Neural progenitor cell (in vitro differentiated cells): ENCODE data around the gene RMI2. TPM values are rescaled to one million over a fixed set of nuclear protein-coding genes. Genes with fewer than 3 reads are reported as not detected.

Source experiments
- DNase-seq: peaks from one replicate; pipeline ENCODE4 v3.0.0-alpha.2; 2016; ENCODE audit warnings: low spot score
- H2AFZ ChIP-seq: fragments of 200-600 bp; sonication (generic); replicated peaks from 2 replicates; pipeline ENCODE4 v1.6.1; 2016; ENCODE audit warnings: antibody characterized with exemption
- H3F3A ChIP-seq: fragments of 200-600 bp; sonication (generic); 2 replicates; pipeline ENCODE4 v1.6.1; 2016; ENCODE audit warnings: antibody characterized with exemption, low read depth
- H3K27ac ChIP-seq: fragments of 200-600 bp; sonication (generic); 2 replicates; pipeline ENCODE4 v1.5.1; 2016; ENCODE audit warnings: mild to moderate bottlenecking
- H3K27me3 ChIP-seq: fragments of 200-600 bp; sonication (generic); 2 replicates; pipeline ENCODE4 v1.6.1; 2016; ENCODE audit warnings: mild to moderate bottlenecking, moderate library complexity
- H3K36me3 ChIP-seq: fragments of 200-600 bp; sonication (generic); 2 replicates; pipeline ENCODE4 v1.5.1; 2016
- H3K4me1 ChIP-seq: fragments of 200-600 bp; sonication (generic); 2 replicates; pipeline ENCODE4 v1.6.1; 2016; ENCODE audit warnings: mixed run types
- H3K4me2 ChIP-seq: fragments of 200-600 bp; sonication (generic); 2 replicates; pipeline ENCODE4 v1.6.1; 2016
- H3K4me3 ChIP-seq: fragments of 200-600 bp; sonication (generic); 2 replicates; pipeline ENCODE4 v1.5.1; 2016
- H3K79me2 ChIP-seq: fragments of 200-600 bp; sonication (generic); 2 replicates; pipeline ENCODE4 v1.6.1; 2016; ENCODE audit warnings: low read depth
- H3K9ac ChIP-seq: fragments of 200-600 bp; sonication (generic); 2 replicates; pipeline ENCODE4 v1.6.1; 2016
- H3K9me3 ChIP-seq: fragments of 200-600 bp; sonication (generic); 2 replicates; pipeline ENCODE4 v1.5.1; 2016; ENCODE audit warnings: low read depth
- H4K20me1 ChIP-seq: fragments of 200-600 bp; sonication (generic); 2 replicates; pipeline ENCODE4 v1.6.1; 2016; ENCODE audit warnings: low read depth
- H3K27ac Mint-ChIP-seq: 3 replicates; pipeline ENCODE4 v1.8.0; 2021; ENCODE audit warnings: mixed read lengths
- H3K27me3 Mint-ChIP-seq: 2 replicates; pipeline ENCODE4 v1.8.0; 2022; ENCODE audit warnings: low read depth, mild to moderate bottlenecking, inconsistent platforms, moderate library complexity, mixed read lengths; ENCODE audit not compliant: insufficient read depth
- H3K36me3 Mint-ChIP-seq: 3 replicates; pipeline ENCODE4 v1.8.0; 2021; ENCODE audit warnings: mixed read lengths
- H3K4me1 Mint-ChIP-seq: 3 replicates; pipeline ENCODE4 v1.8.0; 2021; ENCODE audit warnings: mixed read lengths
- H3K4me3 Mint-ChIP-seq: 3 replicates; pipeline ENCODE4 v1.8.0; 2021; ENCODE audit warnings: mild to moderate bottlenecking, moderate library complexity, mixed read lengths
- H3K9me3 Mint-ChIP-seq: 3 replicates; pipeline ENCODE4 v1.8.0; 2020; ENCODE audit warnings: mixed read lengths
- EZH2 ChIP-seq: fragments of 200-600 bp; sonication (generic); IDR thresholded peaks from 2 replicates; pipeline ENCODE4 v1.6.1; 2017; ENCODE audit warnings: antibody characterized with exemption, mild to moderate bottlenecking, moderate library complexity
- EZH2phosphoT487 ChIP-seq: fragments of 200-600 bp; sonication (generic); IDR thresholded peaks from 2 replicates; pipeline ENCODE4 v1.6.1; 2017; ENCODE audit warnings: antibody characterized with exemption
- total RNA-seq: library from RNA; depleted of rRNA; stranded (reverse); fragments of >200 nt; gene quantifications from 2 replicates; pipeline ENCODE4 v1.2.3, GENCODE V29; 2015; ENCODE audit warnings: low replicate concordance
- TF ChIP-seq, protein P1 (sequence below): fragments of 200-600 bp; sonication (generic); IDR thresholded peaks from 2 replicates; pipeline ENCODE4 v1.5.1; 2017; ENCODE audit warnings: antibody characterized with exemption, mild to moderate bottlenecking

RMI2 gene
- total RNA-seq, 1 donor from 2014 or later: 68.6 TPM

- Mint-ChIP-seq H3K27me3 (peaks cover 9% of the 10 kb centered on the region), H3K27ac (peak overlapping the region; percentile 7), H3K36me3 (no peaks in the 10 kb centered on the region), H3K4me1 (peaks cover 40% of the 10 kb centered on the region), H3K4me3 (no peak overlapping the region), H3K9me3 (no peaks in the 10 kb centered on the region)
- no peaks in the 10 kb centered on the region for H3K36me3 ChIP-seq
- no peaks in the 10 kb centered on the region for H4K20me1 ChIP-seq
- peaks cover 21% of the 10 kb centered on the region for H3K4me1 ChIP-seq
- no peak for DNase-seq
- H3K9me3 ChIP-seq: no peaks in the 10 kb centered on the region
- H3K4me2 ChIP-seq: no peak overlapping the region
- H3K4me3 ChIP-seq: no peak overlapping the region
- peaks cover 26% of the 10 kb centered on the region for H3F3A ChIP-seq
- no peak overlapping the region for H3K27ac ChIP-seq
- H3K79me2 ChIP-seq: no peaks in the 10 kb centered on the region
- H2AFZ ChIP-seq: no peak overlapping the region
- no peak overlapping the region for H3K9ac ChIP-seq
- H3K27me3 ChIP-seq: peaks cover 30% of the 10 kb centered on the region
- TF ChIP-seq EZH2 (no peak), EZH2phosphoT487 (no peak)
- TF ChIP-seq, protein P1, sequence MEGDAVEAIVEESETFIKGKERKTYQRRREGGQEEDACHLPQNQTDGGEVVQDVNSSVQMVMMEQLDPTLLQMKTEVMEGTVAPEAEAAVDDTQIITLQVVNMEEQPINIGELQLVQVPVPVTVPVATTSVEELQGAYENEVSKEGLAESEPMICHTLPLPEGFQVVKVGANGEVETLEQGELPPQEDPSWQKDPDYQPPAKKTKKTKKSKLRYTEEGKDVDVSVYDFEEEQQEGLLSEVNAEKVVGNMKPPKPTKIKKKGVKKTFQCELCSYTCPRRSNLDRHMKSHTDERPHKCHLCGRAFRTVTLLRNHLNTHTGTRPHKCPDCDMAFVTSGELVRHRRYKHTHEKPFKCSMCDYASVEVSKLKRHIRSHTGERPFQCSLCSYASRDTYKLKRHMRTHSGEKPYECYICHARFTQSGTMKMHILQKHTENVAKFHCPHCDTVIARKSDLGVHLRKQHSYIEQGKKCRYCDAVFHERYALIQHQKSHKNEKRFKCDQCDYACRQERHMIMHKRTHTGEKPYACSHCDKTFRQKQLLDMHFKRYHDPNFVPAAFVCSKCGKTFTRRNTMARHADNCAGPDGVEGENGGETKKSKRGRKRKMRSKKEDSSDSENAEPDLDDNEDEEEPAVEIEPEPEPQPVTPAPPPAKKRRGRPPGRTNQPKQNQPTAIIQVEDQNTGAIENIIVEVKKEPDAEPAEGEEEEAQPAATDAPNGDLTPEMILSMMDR: no peak
Observed at GRCh38 chr16:11312718-11313492, 32.4 kb upstream of the RMI2 start.

- H3K4me3 ChIP-seq: no peak overlapping the region
- TF ChIP-seq, protein P1: no peak
- no peak for TF ChIP-seq EZH2phosphoT487
- no peak for TF ChIP-seq EZH2
- H2AFZ ChIP-seq: no peak overlapping the region
- H3K9ac ChIP-seq: no peak overlapping the region
- no peaks in the 10 kb centered on the region for H3K79me2 ChIP-seq
- H3K27me3 ChIP-seq: peaks cover 30% of the 10 kb centered on the region
- no peaks in the 10 kb centered on the region for H4K20me1 ChIP-seq
- H3K4me1 ChIP-seq: peaks cover 18% of the 10 kb centered on the region
- no peak for DNase-seq
- H3K4me2 ChIP-seq: no peak overlapping the region
- Mint-ChIP-seq H3K27me3 (peaks cover 9% of the 10 kb centered on the region), H3K36me3 (no peaks in the 10 kb centered on the region), H3K4me1 (peaks cover 40% of the 10 kb centered on the region), H3K4me3 (no peak overlapping the region), H3K27ac (no peak overlapping the region), H3K9me3 (no peaks in the 10 kb centered on the region)
- H3K27ac ChIP-seq: no peak overlapping the region
- H3F3A ChIP-seq: peaks cover 26% of the 10 kb centered on the region
- H3K36me3 ChIP-seq: no peaks in the 10 kb centered on the region
- no peaks in the 10 kb centered on the region for H3K9me3 ChIP-seq
Observed at GRCh38 chr16:11313493-11314308, 31.6 kb upstream of the RMI2 start.

- DNase-seq: no peak
- H3K27ac Mint-ChIP-seq: no peak overlapping the region
- H3K4me2 ChIP-seq: no peak overlapping the region
- H3K36me3 ChIP-seq: no peaks in the 10 kb centered on the region
- H3K36me3 Mint-ChIP-seq: no peaks in the 10 kb centered on the region
- no peak overlapping the region for H3K4me3 Mint-ChIP-seq
- H3K27me3 Mint-ChIP-seq: peaks cover 9% of the 10 kb centered on the region
- no peaks in the 10 kb centered on the region for H4K20me1 ChIP-seq
- H3K27me3 ChIP-seq: peaks cover 30% of the 10 kb centered on the region
- no peak overlapping the region for H3K4me3 ChIP-seq
- H3K9me3 ChIP-seq: no peaks in the 10 kb centered on the region
- no peak for TF ChIP-seq EZH2phosphoT487
- TF ChIP-seq EZH2: no peak
- TF ChIP-seq, protein P1: no peak
- peaks cover 15% of the 10 kb centered on the region for H3K4me1 ChIP-seq
- no peak overlapping the region for H3K27ac ChIP-seq
- peaks cover 40% of the 10 kb centered on the region for H3K4me1 Mint-ChIP-seq
- peaks cover 26% of the 10 kb centered on the region for H3F3A ChIP-seq
- H3K9me3 Mint-ChIP-seq: no peaks in the 10 kb centered on the region
- no peak overlapping the region for H2AFZ ChIP-seq
- H3K9ac ChIP-seq: no peak overlapping the region
- no peaks in the 10 kb centered on the region for H3K79me2 ChIP-seq
Observed at GRCh38 chr16:11314309-11314894, 30.9 kb upstream of the RMI2 start.
